SW 1271 (cell line): ENCODE results near the gene CAMK1D.
"Not testable (repeated sequence)": the region's sequence is repeated elsewhere in the genome, so short reads cannot be mapped to it uniquely, and the experiment has no call there.

Source experiments
- DNase-seq, 2 experiments: peaks; one replicate each; lab custom pipeline; 2025; lab: John Stamatoyannopoulos, UW

CAMK1D gene

DNA sequence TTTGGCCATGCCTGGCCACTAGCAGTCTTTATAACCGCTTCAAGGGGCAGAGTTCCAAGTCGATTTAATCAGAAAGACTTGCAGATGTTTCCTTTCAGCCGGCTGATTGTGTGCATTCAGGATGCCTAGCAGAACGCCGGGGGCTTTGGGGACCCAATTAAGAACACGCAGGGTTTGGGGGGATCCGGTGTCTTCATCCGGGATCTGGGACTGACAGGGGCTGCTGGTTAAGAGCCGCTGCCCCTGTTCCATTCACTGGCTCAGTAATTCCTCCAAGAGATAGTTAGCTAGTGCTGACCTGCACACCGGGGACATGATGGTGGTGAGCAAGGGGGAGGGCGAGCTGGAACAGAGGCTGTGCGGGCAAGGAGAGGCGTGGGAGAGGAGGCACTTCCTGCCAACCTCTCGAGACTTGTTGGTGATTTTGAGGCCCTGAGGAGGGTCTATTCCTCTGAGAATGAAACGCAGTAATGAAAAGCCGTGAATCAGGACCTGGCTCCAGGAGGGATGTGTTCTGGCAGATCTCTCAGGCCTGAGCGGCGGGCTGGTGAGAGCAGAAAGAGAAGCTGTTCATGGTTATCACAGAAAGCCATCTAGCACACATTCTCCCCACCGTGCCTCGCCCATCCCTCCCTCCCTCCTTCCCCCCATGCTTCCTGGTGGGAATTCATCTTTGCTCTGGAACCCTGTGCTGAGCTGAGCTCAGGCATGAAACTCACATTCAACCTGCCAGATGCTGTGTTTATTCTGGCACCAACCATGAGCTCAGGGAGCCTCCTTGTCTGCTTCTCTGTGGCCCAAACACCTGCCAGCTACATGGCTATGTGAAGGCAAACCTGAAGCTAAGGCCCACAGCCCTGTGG is 500.2 kb downstream of the CAMK1D start:
- DNase-seq, result no peak

DNA sequence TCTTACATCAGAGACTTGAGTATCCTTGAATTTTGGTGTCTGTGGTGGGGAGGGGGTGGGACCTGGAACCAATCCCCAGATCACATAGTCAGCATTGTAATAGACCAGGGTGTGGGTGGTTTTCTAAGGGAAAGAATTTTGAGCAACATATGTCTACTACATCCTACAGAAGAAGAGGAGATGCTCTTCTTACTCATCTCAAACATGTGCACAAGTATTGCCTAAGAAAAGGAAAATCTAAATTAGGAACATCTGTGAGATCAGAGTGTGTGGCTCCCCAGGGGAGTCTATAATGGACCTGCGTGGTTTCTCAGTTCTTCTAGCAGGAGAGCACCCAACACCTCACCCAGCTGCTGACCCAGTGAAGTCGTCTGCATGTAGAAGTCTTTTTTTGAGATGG is 503.3 kb downstream of the CAMK1D start:
- DNase-seq, result no peak

DNA sequence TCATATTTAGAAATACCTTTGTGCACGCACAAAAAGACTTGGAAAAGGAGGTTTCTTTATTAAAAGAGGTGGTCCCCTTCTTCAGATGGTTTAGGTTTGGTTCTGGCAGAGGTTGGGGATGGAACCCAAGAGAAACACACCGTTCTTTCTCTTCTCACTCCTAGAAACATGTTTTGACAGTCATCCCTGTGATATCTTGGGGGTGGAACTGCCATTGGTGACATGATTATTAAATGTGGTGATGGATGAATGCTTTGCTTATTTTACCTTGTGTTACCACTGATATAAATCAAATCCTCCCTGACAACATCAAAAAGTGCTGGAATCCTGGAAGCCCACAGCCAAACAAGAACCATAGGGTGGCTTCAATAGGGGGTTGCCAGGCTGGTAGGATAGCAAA is 505.6 kb downstream of the CAMK1D start:
- DNase-seq, result no peak

DNA sequence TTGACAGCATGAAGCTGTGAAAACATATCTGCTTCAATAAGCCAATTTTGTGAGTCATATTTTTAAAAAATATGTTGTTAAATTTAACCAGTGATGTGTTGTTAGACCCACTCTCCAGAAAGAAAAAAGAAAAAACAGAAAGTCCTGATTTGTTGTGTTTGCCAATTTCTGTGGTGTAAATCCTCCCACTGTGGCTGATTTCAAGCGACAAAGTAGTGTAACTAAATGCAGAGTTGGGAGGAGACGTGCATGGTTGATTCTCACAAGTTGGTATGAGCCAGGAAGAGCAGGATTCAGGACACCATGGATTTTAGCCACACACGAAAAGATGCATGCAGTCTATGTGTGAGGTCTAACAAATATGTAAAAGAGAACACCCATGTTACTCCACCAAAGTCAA is 513.1 kb downstream of the CAMK1D start:
- DNase-seq, result no peak

DNA sequence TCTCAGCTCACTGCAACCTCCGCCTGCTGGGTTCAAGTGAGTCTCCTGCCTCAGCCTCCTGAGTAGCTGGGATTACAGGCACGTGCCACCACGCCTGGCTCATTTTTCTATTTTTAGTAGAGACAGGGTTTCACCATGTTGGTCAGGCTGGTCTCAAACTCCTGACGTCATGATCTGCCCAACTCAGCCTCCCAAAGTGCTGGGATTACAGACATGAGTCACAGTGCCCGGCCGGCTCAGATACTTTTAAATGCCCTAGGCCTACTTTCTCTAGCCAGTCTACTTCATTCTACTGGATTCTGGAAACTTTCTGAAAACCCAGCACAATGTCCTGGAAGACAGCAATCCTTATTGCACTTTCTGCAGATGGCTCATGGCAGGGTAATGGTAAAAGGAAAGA is 516.2 kb downstream of the CAMK1D start:
- DNase-seq, result not testable (repeated sequence)

DNA sequence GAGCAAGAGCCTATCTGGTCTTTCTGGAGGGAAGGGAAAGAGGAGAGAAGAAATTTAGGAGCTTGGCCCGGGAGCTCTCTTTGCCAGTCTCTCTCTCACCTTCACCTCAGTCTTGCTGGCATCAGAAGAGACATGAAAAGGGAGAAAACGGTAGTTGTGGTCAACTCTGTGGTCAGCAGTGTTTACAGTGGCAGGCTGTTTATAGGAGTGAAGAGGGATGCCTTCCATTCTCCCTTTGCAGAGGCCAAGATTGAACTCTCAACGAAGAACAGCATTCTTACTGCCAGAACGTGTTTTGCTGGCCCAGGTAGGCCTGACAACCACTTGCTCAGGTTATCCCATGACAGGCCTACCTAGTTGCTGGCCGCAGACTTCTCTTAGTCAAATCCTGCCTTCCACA is 518.9 kb downstream of the CAMK1D start:
- no peak for DNase-seq

DNA sequence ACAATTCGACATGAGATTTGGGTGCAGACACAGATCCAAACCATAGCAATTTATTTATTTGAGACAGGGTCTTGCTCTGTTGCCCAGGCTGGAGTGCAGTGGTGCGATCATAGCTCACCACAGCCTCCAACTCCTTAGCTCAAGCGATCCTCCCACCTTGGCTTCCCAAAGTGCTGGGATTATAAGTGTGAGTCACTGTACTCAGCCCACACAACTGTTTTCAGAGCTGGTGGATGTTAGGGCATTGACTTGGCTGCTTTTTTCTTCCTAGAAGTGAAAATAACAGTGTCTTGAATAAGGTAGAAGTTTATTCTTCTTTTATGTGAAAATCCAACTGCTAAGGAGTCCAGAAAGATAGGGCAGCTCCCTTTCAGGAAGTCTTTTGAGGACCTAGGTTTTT is 520.1 kb downstream of the CAMK1D start:
- DNase-seq, result no peak

DNA sequence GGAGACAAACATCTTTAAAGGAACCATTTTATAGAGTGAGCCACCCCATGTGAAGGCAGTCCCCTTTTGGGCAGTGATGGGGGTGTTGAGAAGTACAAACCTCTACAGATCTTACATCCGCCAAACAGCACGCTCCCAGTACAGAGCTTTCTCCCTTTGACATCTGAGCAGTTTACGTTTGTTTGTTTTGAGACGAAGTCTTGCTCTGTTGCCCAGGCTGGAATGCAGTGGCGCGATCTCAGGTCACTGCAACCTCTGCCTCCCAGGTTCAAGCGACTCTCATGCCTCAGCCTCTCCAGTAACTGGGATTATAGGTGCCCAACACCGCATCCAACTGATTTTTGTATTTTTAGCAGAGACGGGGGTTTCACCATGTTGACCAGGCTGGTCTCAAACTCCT is 523.2 kb downstream of the CAMK1D start:
- DNase-seq, result no peak

DNA sequence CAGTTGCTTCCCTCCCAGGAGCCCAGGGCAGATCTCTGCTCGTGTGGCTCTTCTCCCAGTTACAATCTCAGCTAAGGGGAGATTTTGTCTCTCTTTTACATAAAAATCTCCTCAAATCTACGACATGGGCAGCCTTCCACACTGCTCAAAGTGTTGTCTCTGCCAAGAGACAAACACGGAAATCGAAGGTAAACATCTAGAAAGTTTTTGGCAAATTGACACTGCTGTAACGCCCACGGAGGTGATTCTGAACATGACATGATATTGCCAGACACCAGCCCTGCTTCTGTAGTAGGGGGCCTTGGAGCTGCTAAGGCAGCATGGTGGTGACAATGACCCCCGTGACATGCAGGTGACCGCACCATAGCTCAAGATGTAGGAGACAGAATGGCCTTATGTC is 523.8 kb downstream of the CAMK1D start:
- no peak for DNase-seq

DNA sequence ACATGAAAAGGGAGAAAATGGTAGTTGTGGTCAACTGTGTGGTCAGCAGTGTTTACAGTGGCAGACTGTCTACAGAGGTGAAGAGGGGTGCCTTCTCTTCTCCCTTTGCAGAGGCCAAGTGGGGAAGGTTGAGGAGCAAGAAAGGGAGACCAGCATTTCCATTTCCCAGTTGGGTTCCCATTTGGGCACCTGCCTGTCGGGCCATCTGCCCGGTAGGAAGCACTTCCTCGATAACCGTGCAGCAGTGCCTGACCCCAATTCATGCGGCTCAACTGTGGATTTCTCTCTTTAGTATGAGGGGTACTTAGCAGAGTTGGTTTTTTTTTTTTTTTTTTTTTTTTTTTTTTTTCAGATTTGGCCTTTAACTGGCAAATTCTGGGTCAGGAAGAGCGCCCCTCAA is 525.2 kb downstream of the CAMK1D start:
- DNase-seq, result no peak

DNA sequence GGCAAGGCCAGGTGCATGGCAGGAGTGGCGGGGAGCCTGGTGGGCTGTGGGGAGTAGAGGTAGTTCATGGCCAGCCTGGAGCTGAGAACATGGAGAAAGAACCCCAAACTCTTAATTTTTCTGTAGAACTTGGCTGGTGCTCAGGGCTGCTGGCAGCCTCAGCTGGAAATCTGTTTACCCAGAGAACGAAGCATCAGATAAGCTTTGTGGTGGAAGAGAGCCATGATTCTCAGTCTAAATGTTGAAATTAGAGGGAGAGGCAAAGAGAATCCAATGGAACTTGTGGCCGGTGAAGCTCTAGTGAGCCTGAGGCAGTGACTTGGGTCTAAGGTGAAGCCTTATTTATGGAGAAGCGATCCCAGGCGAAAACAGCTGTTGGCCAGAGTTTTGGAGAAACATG is 525.8 kb downstream of the CAMK1D start:
- DNase-seq, result no peak

DNA sequence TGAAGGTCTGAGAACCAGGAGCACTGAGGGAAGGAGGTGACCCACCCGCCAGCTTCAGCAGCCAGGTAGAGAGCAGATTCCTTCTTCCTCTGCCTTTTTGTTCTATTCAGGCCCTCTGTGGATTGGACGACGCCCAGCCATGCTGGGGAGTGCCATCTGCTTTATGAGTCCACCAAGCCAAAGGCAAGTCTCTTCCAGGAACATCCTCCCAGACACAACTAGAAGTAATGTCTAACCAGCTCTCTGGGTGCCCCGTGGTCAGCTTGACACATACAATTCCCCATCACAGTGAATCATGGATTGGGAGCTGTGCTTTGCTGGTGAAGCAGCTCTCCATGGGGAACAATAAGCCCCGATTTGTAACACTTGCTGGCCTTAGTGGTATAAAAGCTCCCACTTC is 526.9 kb downstream of the CAMK1D start:
- no peak for DNase-seq

DNA sequence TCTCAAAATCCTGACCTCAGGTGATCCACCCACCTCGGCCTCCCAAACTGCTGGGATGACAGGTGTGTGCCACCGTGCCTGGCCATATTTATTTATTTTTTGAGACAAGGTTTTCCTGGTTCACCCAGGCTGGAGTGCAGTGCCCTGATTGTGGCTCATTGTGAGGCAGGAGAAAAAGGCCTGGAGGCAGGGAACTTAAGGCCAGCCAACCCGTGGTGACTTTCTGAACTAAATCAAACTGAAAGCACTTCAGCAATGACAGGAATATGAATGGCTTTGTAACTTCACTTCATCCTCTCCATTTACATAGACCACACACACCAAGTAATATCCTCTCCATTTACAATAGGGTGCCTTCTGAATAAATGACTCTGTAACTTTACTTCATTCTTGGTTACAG is 527.8 kb downstream of the CAMK1D start:
- DNase-seq, result no peak

DNA sequence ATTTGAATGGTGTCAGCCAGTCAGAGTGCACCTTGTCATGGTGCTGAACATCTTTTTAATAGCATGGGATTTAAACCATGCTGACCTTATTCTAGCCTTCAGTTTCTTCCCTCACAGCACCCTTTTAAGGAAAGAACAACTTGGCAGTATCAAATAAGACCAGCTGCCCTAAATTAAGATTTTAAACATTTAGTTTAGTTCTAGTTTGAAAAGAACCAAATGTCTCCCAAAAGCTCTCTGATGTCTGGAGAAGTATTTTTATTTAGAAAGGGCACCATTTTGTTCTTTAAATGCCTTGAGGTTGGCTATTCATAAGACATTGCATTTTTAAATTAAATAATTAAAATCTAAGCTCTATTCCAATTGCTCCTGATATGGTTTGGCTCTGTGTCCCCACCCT is 531.1 kb downstream of the CAMK1D start:
- no peak for DNase-seq

DNA sequence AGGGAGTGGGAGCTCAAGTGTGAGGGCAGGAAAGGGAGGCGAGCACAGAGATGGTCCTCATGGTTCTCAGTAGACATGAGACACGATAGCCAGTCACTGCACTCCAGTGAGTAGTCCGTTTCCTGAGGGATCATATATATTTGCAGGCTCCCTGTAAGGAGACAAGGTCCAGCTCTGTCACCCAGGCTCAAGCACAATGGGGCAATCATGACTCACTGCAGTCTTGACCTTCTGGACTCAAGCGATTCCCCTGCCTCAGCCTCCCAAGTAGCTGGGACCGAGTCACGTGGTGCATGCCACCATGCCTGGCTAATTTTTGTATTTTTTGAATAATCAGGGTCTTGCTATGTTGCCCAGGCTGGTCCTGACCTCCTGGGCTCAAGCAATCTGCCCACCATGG is 535.5 kb downstream of the CAMK1D start:
- no peak for DNase-seq
